Stimulated activated CD4-positive, alpha-beta T cell treated with anti-CD3 and anti-CD28 coated beads, Interleukin-12 subunit alpha, Interleukin-12 subunit beta, amount 100 ng/mL, for 4 hours (primary cell): ENCODE results near the gene UQCR10.

Source experiments
- DNase-seq: peaks from one replicate; pipeline ENCODE4 v3.0.0-alpha.2; 2020

UQCR10 gene

GRCh38 chr22:29799217-29799680 is 32.1 kb downstream of the UQCR10 start:
- DNase-seq: no peak

GRCh38 chr22:29801153-29801552 is 34.0 kb downstream of the UQCR10 start:
- DNase-seq: no peak

GRCh38 chr22:29801796-29802195 is 34.6 kb downstream of the UQCR10 start:
- DNase-seq: no peak

GRCh38 chr22:29803190-29803589 is 36.0 kb downstream of the UQCR10 start:
- DNase-seq: no peak

- no peak for DNase-seq
These were observed 37.8 kb downstream of the UQCR10 start for GRCh38 chr22:29804985-29805384.

- no peak for DNase-seq
These were observed 39.0 kb downstream of the UQCR10 start for GRCh38 chr22:29806196-29806595.

- DNase-seq: no peak
These were observed 43.0 kb downstream of the UQCR10 start for GRCh38 chr22:29810216-29810615.

GRCh38 chr22:29811377-29811776 is 44.2 kb downstream of the UQCR10 start:
- no peak for DNase-seq

GRCh38 chr22:29813126-29813525 is 46.0 kb downstream of the UQCR10 start:
- no peak for DNase-seq

- DNase-seq: no peak
These were observed 46.4 kb downstream of the UQCR10 start for GRCh38 chr22:29813563-29813962.

GRCh38 chr22:29814003-29814402 is 46.8 kb downstream of the UQCR10 start:
- no peak for DNase-seq

- no peak for DNase-seq
These were observed 48.4 kb downstream of the UQCR10 start for GRCh38 chr22:29815580-29815979.

- DNase-seq: no peak
These were observed 49.0 kb downstream of the UQCR10 start for GRCh38 chr22:29816128-29816527.

GRCh38 chr22:29816539-29816938 is 49.4 kb downstream of the UQCR10 start:
- no peak for DNase-seq

- DNase-seq: no peak
These were observed 49.8 kb downstream of the UQCR10 start for GRCh38 chr22:29816980-29817379.

GRCh38 chr22:29817724-29818123 is 50.6 kb downstream of the UQCR10 start:
- DNase-seq: no peak

GRCh38 chr22:29819501-29819900 is 52.3 kb downstream of the UQCR10 start:
- DNase-seq: no peak
